GM12801 (cell line): ENCODE data around the gene NOP58.

Source experiments
- CTCF ChIP-seq: IDR thresholded peaks from one replicate; pipeline ENCODE4 v1.5.1; 2011; ENCODE audit warnings: control low read depth; ENCODE audit not compliant: insufficient read length; ENCODE audit errors: extremely low read depth

The NOP58 gene

DNA sequence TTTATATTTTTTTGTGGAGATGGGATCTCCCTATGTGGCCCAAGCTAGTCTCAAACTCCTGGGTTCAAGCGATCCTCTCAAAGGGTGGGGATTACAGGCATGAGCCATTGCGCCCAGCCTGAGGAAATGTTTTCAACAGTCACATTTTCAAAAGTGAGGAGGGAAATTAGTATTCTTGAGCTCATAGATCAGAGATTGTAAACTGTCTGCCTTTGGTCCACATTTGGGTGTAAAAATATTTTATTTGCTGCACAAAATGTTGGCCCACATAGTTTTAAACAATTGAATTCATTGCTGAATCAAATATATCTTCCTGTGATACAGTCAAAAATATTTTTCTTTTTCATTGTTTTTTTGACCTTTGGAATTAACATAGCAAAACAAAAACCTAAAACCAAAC lies 48.6 kb downstream of the NOP58 start:
- TF ChIP-seq CTCF: no peak

GRCh38 chr2:202317080-202317857 lies 51.7 kb downstream of the NOP58 start:
- no peak for TF ChIP-seq CTCF

DNA sequence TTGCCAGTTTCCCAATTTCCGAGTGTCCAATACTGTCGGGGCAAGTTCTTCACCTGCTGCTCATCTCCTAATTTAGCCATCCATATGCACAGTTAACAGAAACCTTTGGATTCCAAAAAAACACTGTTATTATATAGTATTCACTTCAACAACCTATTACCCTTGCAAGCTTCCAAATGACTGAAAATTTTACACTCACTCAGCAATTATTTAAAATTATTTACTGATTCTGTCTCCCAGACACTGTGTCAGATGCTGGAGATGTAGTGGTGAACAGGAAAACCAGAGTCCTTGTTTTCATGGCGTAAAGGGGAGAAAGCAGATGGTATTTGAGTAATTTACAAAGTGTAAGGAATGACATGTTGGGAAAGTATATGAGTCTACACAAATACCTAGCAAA lies 56.9 kb downstream of the NOP58 start:
- TF ChIP-seq CTCF: no peak

- TF ChIP-seq CTCF: no peak
These were observed 62.3 kb downstream of the NOP58 start for GRCh38 chr2:202327858-202328257.

DNA sequence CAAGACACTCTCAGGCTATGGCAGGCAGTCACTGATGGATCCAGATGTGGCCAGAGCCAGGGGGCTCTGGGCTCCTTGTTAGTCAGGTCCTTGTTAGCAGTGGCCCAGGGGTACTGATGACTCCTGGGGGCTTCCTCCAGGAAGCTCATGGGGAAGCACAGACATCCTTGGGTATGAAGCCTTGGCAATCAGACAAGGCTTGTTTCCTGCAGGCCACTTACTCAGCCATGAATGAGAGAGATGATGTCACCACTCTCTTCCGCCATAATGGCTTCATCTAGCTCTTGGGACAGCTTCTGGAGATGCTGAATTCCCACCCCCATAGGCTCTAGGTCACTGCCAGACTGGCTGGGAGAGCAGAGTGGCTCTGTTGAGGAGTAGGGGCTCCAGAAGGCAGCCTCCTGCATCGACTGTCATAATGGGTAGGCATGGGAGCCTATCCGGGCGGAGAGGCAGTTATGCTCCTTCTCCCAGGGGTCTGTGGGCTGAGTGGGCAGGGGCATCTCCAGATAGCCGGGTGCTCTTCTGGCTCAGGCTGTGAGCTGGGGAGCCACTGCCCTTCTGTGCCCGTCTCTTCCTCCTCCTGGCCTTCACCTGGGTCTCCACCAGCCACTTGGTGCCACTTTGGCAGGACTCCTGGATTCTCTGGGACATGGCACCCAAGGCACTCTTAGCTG lies 70.4 kb downstream of the NOP58 start:
- TF ChIP-seq CTCF: no peak

GRCh38 chr2:202337151-202337550 lies 71.6 kb downstream of the NOP58 start:
- no peak for TF ChIP-seq CTCF

- no peak for TF ChIP-seq CTCF
These were observed 72.3 kb downstream of the NOP58 start for GRCh38 chr2:202337706-202338346.
